HepG2 (cell line): ENCODE measurements around the gene IL3RA.

Experiments used
- ARID3A ChIP-seq: IDR thresholded peaks from 2 replicates; pipeline ENCODE4 v1.6.1; 2012; ENCODE audit warnings: low read depth, low read length, improper control_type of control experiment
- ATM ChIP-seq: fragments of 450-650 bp; IDR thresholded peaks from 2 replicates; pipeline ENCODE4 v1.7.1; 2017; ENCODE audit warnings: mild to moderate bottlenecking, borderline replicate concordance
- CTCF ChIP-seq: sonication (generic); formaldehyde crosslinking; IDR thresholded peaks from 2 replicates; pipeline ENCODE4 v1.5.0; 2020; ENCODE audit warnings: mild to moderate bottlenecking, missing genetic modification reagents, moderate library complexity
- NRL ChIP-seq: sonication (generic); formaldehyde crosslinking; IDR thresholded peaks from 2 replicates; pipeline ENCODE4 v1.5.0; 2020; ENCODE audit warnings: missing genetic modification reagents, mild to moderate bottlenecking, moderate library complexity, borderline replicate concordance

- TF ChIP-seq CTCF (no peak), ATM (no peak), NRL (CRISPR knock-in tag) (no peak), ARID3A (no peak)
These were observed 44.2 kb downstream of the IL3RA start for GRCh38 chrX:1380672-1381233.
